H1 (cell line): ENCODE data around the gene RNF141. TPM values are rescaled to one million over a fixed set of nuclear protein-coding genes. Genes with fewer than 3 reads are reported as not detected.

Experiments
- CTCF ChIA-PET: fragments of 300-600 bp; sonication (Branson Sonifier 250); formaldehyde crosslinking; loops from one replicate; lab custom pipeline; 2021; ENCODE audit not compliant: partially characterized antibody; lab: Charles Lee
- POLR2A ChIA-PET: fragments of 300-600 bp; sonication (Branson Sonifier 250); formaldehyde crosslinking; loops from one replicate; lab custom pipeline; 2021; ENCODE audit warnings: inconsistent platforms; ENCODE audit not compliant: partially characterized antibody; lab: Charles Lee
- DNase-seq, 2 experiments: peaks; one replicate each; pipeline versions ENCODE4 v3.0.0 to v3.0.0-alpha.2; 2010 to 2022; ENCODE audit warnings: low spot score in 2 of 2, low read depth in 1 of 2, mixed read lengths in 1 of 2
- FAIRE-seq: peaks from 2 replicates; lab custom pipeline; 2011; peaks lifted over from hg19 to GRCh38; lab: Jason Lieb, UNC
- H2AFZ ChIP-seq: 2 replicates; pipeline ENCODE4 v1.8.1; 2012; ENCODE audit warnings: low read length, inconsistent platforms
- H2AK5ac ChIP-seq: 2 replicates; pipeline ENCODE4 v1.6.1; 2013; ENCODE audit warnings: low read depth, low read length
- H2BK120ac ChIP-seq: replicated peaks from 2 replicates; pipeline ENCODE3; 2013; ENCODE audit warnings: low read depth, low read length, inconsistent platforms
- H2BK12ac ChIP-seq: 2 replicates; pipeline ENCODE4 v1.6.1; 2013; ENCODE audit warnings: low read depth, low read length
- H2BK15ac ChIP-seq: 2 replicates; pipeline ENCODE4 v1.6.1; 2013; ENCODE audit warnings: low read length
- H2BK20ac ChIP-seq: 2 replicates; pipeline ENCODE4 v1.6.1; 2013; ENCODE audit warnings: low read length
- H2BK5ac ChIP-seq: 2 replicates; pipeline ENCODE4 v1.6.1; 2013; ENCODE audit warnings: low read depth, low read length
- H3K14ac ChIP-seq: 2 replicates; pipeline ENCODE4 v1.6.1; 2013; ENCODE audit warnings: inconsistent platforms; ENCODE audit not compliant: insufficient read length
- H3K18ac ChIP-seq: 2 replicates; pipeline ENCODE4 v1.6.1; 2013; ENCODE audit warnings: low read length; ENCODE audit errors: extremely low read depth
- H3K23ac ChIP-seq: 2 replicates; pipeline ENCODE4 v1.6.1; 2013; ENCODE audit warnings: inconsistent platforms; ENCODE audit not compliant: insufficient read length
- H3K23me2 ChIP-seq: 2 replicates; pipeline ENCODE4 v1.6.1; 2013; ENCODE audit warnings: low read depth, low read length
- H3K27ac ChIP-seq: 2 replicates; pipeline ENCODE4 v1.6.1; 2011; ENCODE audit warnings: low read depth, low read length, inconsistent platforms
- H3K27me3 ChIP-seq, 4 experiments: replicated peaks in 1 of 4; 1 replicate in 1 of 4; 2 replicates in 3 of 4; pipeline versions ENCODE4 v1.6.1 to v1.8.1; 2011 to 2013; ENCODE audit warnings: low read length in 3 of 4, mild to moderate bottlenecking in 3 of 4, inconsistent platforms in 2 of 4, mixed read lengths in 2 of 4, moderate library complexity in 1 of 4; ENCODE audit not compliant: control insufficient read depth in 3 of 4, insufficient read depth in 3 of 4; ENCODE audit errors: extremely low read depth in 1 of 4
- H3K36me3 ChIP-seq, 4 experiments: 2 replicates each; pipeline versions ENCODE4 v1.6.1 to v1.8.1; 2011 to 2013; ENCODE audit warnings: mild to moderate bottlenecking in 4 of 4, low read length in 3 of 4, moderate library complexity in 2 of 4, control low read depth in 1 of 4, inconsistent platforms in 1 of 4; ENCODE audit not compliant: insufficient read depth in 4 of 4, control insufficient read depth in 2 of 4
- H3K4ac ChIP-seq: replicated peaks from 2 replicates; pipeline ENCODE3; 2013; ENCODE audit warnings: low read length, low read depth, mixed read lengths, inconsistent platforms; ENCODE audit not compliant: insufficient read length
- H3K4me1 ChIP-seq, 4 experiments: replicated peaks in 1 of 4; 1 replicate in 1 of 4; 2 replicates in 3 of 4; pipeline versions ENCODE4 v1.6.1 to v1.8.1; 2011 to 2013; ENCODE audit warnings: low read length in 3 of 4, inconsistent platforms in 2 of 4, mixed read lengths in 1 of 4; ENCODE audit not compliant: insufficient read depth in 4 of 4, control insufficient read depth in 3 of 4
- H3K4me2 ChIP-seq, 2 experiments: 2 replicates each; pipeline versions ENCODE4 v1.6.1 to v1.8.1; 2011 to 2013; ENCODE audit warnings: low read depth in 2 of 2, low read length in 2 of 2, control low read depth in 1 of 2, inconsistent platforms in 1 of 2, mild to moderate bottlenecking in 1 of 2; ENCODE audit not compliant: insufficient read depth in 1 of 2
- H3K4me3 ChIP-seq, 4 experiments: fragments of 200-600, 300-600 bp in 1 of 4; sonication (generic), shearing (Covaris generic), sonication (Bioruptor Twin) in 1 of 4; 2 replicates each; pipeline versions ENCODE4 v1.5.1 to v1.8.1; 2011 to 2016; ENCODE audit warnings: low read length in 4 of 4, low read depth in 3 of 4, control low read depth in 2 of 4, inconsistent platforms in 2 of 4, mild to moderate bottlenecking in 2 of 4, mixed read lengths in 1 of 4, moderate library complexity in 1 of 4; ENCODE audit not compliant: insufficient read depth in 2 of 4; ENCODE audit errors: extremely low read depth in 1 of 4
- H3K56ac ChIP-seq: replicated peaks from 2 replicates; pipeline ENCODE3; 2013; ENCODE audit warnings: low read depth, mild to moderate bottlenecking, mixed read lengths, low read length, inconsistent platforms; ENCODE audit not compliant: insufficient read length
- H3K79me1 ChIP-seq: 2 replicates; pipeline ENCODE4 v1.6.1; 2013; ENCODE audit warnings: low read depth, low read length, control low read depth
- H3K79me2 ChIP-seq, 2 experiments: 2 replicates each; pipeline versions ENCODE4 v1.6.1 to v1.8.1; 2012 to 2013; ENCODE audit warnings: low read length in 2 of 2, mild to moderate bottlenecking in 2 of 2, inconsistent platforms in 1 of 2; ENCODE audit not compliant: insufficient read depth in 2 of 2, control insufficient read depth in 1 of 2
- H3K9ac ChIP-seq, 4 experiments: replicated peaks in 1 of 4; 1 replicate in 1 of 4; 2 replicates in 3 of 4; pipeline versions ENCODE4 v1.6.1 to v1.8.1; 2011 to 2013; ENCODE audit warnings: low read depth in 3 of 4, low read length in 3 of 4, control low read depth in 2 of 4, mild to moderate bottlenecking in 2 of 4, moderate library complexity in 2 of 4, inconsistent platforms in 1 of 4; ENCODE audit errors: extremely low read depth in 1 of 4
- H3K9me3 ChIP-seq, 2 experiments: 2 replicates each; pipeline versions ENCODE4 v1.6.1 to v1.8.1; 2012 to 2013; ENCODE audit warnings: mild to moderate bottlenecking in 2 of 2, moderate library complexity in 2 of 2, control low read depth in 1 of 2, inconsistent platforms in 1 of 2, low read depth in 1 of 2, low read length in 1 of 2, mixed read lengths in 1 of 2; ENCODE audit not compliant: insufficient read depth in 2 of 2
- H4K20me1 ChIP-seq, 2 experiments: replicated peaks in 1 of 2; 2 replicates each; pipeline versions ENCODE3 to v1.8.1; 2011 to 2013; ENCODE audit warnings: inconsistent platforms in 2 of 2, low read length in 2 of 2, mild to moderate bottlenecking in 1 of 2; ENCODE audit not compliant: insufficient read depth in 2 of 2, control insufficient read depth in 1 of 2
- H4K5ac ChIP-seq: 2 replicates; pipeline ENCODE4 v1.6.1; 2013; ENCODE audit warnings: low read length, low read depth, mixed read lengths, inconsistent platforms; ENCODE audit not compliant: insufficient read length
- H4K8ac ChIP-seq: 2 replicates; pipeline ENCODE4 v1.8.0; 2013; ENCODE audit warnings: mild to moderate bottlenecking, moderate library complexity, low read length, inconsistent platforms; ENCODE audit not compliant: insufficient read depth; ENCODE audit errors: extremely low read depth
- H4K91ac ChIP-seq: replicated peaks from 2 replicates; pipeline ENCODE3; 2013; ENCODE audit warnings: low read length, mixed read lengths, inconsistent platforms; ENCODE audit not compliant: insufficient read length
- CTBP2 ChIP-seq: IDR thresholded peaks from 2 replicates; pipeline ENCODE4 v1.7.0; 2011; ENCODE audit warnings: borderline replicate concordance, mild to moderate bottlenecking, moderate library complexity, mixed read lengths, low read length; ENCODE audit not compliant: insufficient read depth, insufficient read length
- FOSL1 ChIP-seq: IDR thresholded peaks from 2 replicates; pipeline ENCODE4 v1.6.1; 2011; ENCODE audit warnings: mild to moderate bottlenecking, low read depth, low read length, moderate library complexity; ENCODE audit not compliant: insufficient read depth
- KDM1A ChIP-seq: fragments of 200-600, 300-600 bp; sonication (generic); IDR thresholded peaks from 2 replicates; pipeline ENCODE4 v1.7.1; 2016; ENCODE audit warnings: mild to moderate bottlenecking, low read length, borderline replicate concordance
- PHF8 ChIP-seq: fragments of 200-600 bp; sonication (generic); conservative IDR thresholded peaks from 2 replicates; pipeline ENCODE4 v1.7.1; 2012; ENCODE audit warnings: low read depth, mild to moderate bottlenecking, inconsistent platforms, low read length, moderate library complexity
- RXRA ChIP-seq: IDR thresholded peaks from 2 replicates; pipeline ENCODE4 v1.6.1; 2011; ENCODE audit warnings: low read depth, mild to moderate bottlenecking, low read length, moderate library complexity; ENCODE audit not compliant: insufficient read depth
- SIX5 ChIP-seq: IDR thresholded peaks from 2 replicates; pipeline ENCODE4 v1.6.1; 2011; ENCODE audit warnings: mild to moderate bottlenecking, low read depth, low read length
- SP2 ChIP-seq: IDR thresholded peaks from 2 replicates; pipeline ENCODE4 v1.6.1; 2012; ENCODE audit warnings: mild to moderate bottlenecking, low read length, inconsistent platforms
- SP4 ChIP-seq: IDR thresholded peaks from 2 replicates; pipeline ENCODE4 v1.6.1; 2012; ENCODE audit warnings: low read length, inconsistent platforms
- TAF7 ChIP-seq: optimal IDR thresholded peaks from 2 replicates; pipeline ENCODE3; 2011; ENCODE audit warnings: low read depth, mild to moderate bottlenecking, inconsistent platforms, low read length, moderate library complexity, borderline replicate concordance
- TBP ChIP-seq: IDR thresholded peaks from 2 replicates; pipeline ENCODE4 v1.6.1; 2011; ENCODE audit warnings: low read depth, low read length, improper control_type of control experiment
- WGBS, 2 experiments: shearing (Covaris generic) in 1 of 2; methylation state at CpG; one replicate each; pipeline versions ENCODE4 v1.1.6 to v1.1.7; 2013 to 2015; ENCODE audit warnings: low lambda C conversion rate in 2 of 2, mixed read lengths in 2 of 2, inconsistent platforms in 1 of 2, low coverage in 1 of 2, missing lambda C conversion rate in 1 of 2; ENCODE audit not compliant: insufficient replicate concordance in 2 of 2, insufficient coverage in 1 of 2, insufficient read length in 1 of 2; ENCODE audit errors: extremely low coverage in 1 of 2, missing lambda C conversion rate in 1 of 2; 5-methylcytosine and 5-hydroxymethylcytosine counted together
- polyA plus RNA-seq, 7 experiments: library from polyadenylated mRNA; depleted of rRNA in 3 of 7; stranded (reverse) in 5 of 7; unstranded in 2 of 7; fragments of >200 nt in 5 of 7; fragments of 200-250 nt in 2 of 7; gene quantifications; 1 replicate in 5 of 7; 2 replicates in 1 of 7; 4 replicates in 1 of 7; pipeline versions ENCODE4 v1.2.1 to v1.2.3, GENCODE V29; 2011 to 2013; ENCODE audit warnings: missing spikeins in 2 of 7, mixed read lengths in 2 of 7
- total RNA-seq: library from RNA; stranded (reverse); fragmentation: NEBNext Ultra II Directional; extraction: Animal tissue kit (Norgen Biotek cat#: 25700); gene quantifications from 2 replicates; pipeline ENCODE4 v1.2.1, GENCODE V29; 2021
- TF ChIP-seq, protein P1 (sequence below): IDR thresholded peaks from 2 replicates; pipeline ENCODE4 v1.6.1; 2012; ENCODE audit warnings: inconsistent platforms
- TF ChIP-seq, protein P2 (sequence below): IDR thresholded peaks from 2 replicates; pipeline ENCODE4 v1.6.1; 2011; ENCODE audit warnings: low read depth, mild to moderate bottlenecking, low read length; ENCODE audit not compliant: insufficient read depth

RNF141 gene
- total and polyA plus RNA-seq, 2 of the 8 experiments (the other 6 are each of a cell fraction or from before 2014, with no cell fraction given), result 8.5 to 22.8 TPM

DNA sequence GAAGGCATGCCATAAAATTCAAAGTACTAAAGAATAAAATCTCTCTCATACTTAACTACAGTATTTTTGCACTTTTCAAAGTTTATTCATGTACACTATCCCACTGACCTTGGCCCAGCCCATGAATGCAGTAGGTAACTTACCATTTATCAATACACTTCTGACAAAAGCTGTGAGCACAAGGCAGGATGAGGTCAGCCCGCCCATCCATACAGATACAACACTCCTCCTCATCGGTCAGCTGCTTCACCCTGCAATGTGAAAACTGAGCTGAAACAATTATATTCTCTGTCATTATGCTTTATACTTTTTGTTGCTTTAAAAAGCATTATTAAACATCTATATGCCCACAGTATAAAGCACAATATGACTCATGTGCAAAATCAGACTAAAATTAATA is 22.1 kb downstream of the RNF141 start:
- DNase-seq, result no peak
- TF ChIP-seq KDM1A (no peak), FOSL1 (no peak), CTBP2 (no peak), SP4 (no peak), SIX5 (no peak), RXRA (no peak), PHF8 (no peak), SP2 (no peak), TAF7 (no peak), TBP (no peak)
- TF ChIP-seq, protein P1, sequence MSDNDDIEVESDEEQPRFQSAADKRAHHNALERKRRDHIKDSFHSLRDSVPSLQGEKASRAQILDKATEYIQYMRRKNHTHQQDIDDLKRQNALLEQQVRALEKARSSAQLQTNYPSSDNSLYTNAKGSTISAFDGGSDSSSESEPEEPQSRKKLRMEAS, result no peak
- TF ChIP-seq, protein P2, sequence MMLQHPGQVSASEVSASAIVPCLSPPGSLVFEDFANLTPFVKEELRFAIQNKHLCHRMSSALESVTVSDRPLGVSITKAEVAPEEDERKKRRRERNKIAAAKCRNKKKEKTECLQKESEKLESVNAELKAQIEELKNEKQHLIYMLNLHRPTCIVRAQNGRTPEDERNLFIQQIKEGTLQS, result no peak
- Histone ChIP-seq H2BK15ac (no peak overlapping the region), H3K27ac (no peak overlapping the region), H3K4ac (no peak overlapping the region), H3K79me1 (no peaks in the 10 kb centered on the region), H2BK20ac (no peak overlapping the region), H3K23me2 (no peaks in the 10 kb centered on the region), H3K79me2 (no peaks in the 10 kb centered on the region), H4K8ac (no peak overlapping the region), H3K23ac (no peak overlapping the region), H3K56ac (no peak overlapping the region), H3K4me3 (no peak overlapping the region), H2BK12ac (no peak overlapping the region), H3K14ac (no peak overlapping the region), H3K4me1 (no peaks in the 10 kb centered on the region), H3K36me3 (peaks cover 0 to 4% (median 1%) of the 10 kb centered on the region in 4 experiments; a peak in 2 of 8 replicates), H2AFZ (no peak overlapping the region), H3K18ac (no peak overlapping the region), H2AK5ac (no peak overlapping the region), H3K9ac (no peak overlapping the region), H3K27me3 (no peaks in the 10 kb centered on the region), H4K91ac (no peak overlapping the region), H2BK5ac (no peak overlapping the region), H3K9me3 (no peaks in the 10 kb centered on the region), H4K5ac (no peak overlapping the region), H2BK120ac (no peak overlapping the region), H4K20me1 (no peaks in the 10 kb centered on the region), H3K4me2 (no peak overlapping the region)
- ChIA-PET POLR2A (no interaction called here), CTCF (no interaction called here)
- WGBS, 2 experiments, result 92% methylated on average over 2 of the region's 2 CpGs; no CpG with 5 or more reads in 1 of the 2 experiments
- no peak for FAIRE-seq
